HEK293T (cell line): Measurements from ENCODE around the gene ARMC3.

Experiments
- CTCF ChIA-PET: fragments of 350-600 bp; formaldehyde crosslinking; extraction: SDS; loops from one replicate; lab custom pipeline; 2021; ENCODE audit warnings: antibody characterized with exemption, inconsistent platforms; lab: Yijun Ruan, JAX
- POLR2A ChIA-PET: fragments of 350-600 bp; formaldehyde crosslinking; extraction: SDS; loops from one replicate; lab custom pipeline; 2020; ENCODE audit warnings: antibody characterized with exemption, inconsistent platforms; lab: Yijun Ruan, JAX
- DNase-seq: peaks from one replicate; pipeline ENCODE4 v3.0.0; 2012; ENCODE audit warnings: mixed read lengths; ENCODE audit errors: extremely low spot score
- ARNT ChIP-seq: fragments of 450-650 bp; IDR thresholded peaks from 2 replicates; pipeline ENCODE4 v1.6.1; 2017; ENCODE audit warnings: mild to moderate bottlenecking
- BHLHE40 ChIP-seq: fragments of 450-650 bp; IDR thresholded peaks from 2 replicates; pipeline ENCODE4 v1.6.1; 2016; ENCODE audit warnings: mild to moderate bottlenecking, moderate library complexity, borderline replicate concordance
- CTBP1 ChIP-seq: fragments of 450-650 bp; IDR thresholded peaks from 2 replicates; pipeline ENCODE4 v1.6.1; 2016; ENCODE audit warnings: borderline replicate concordance
- ELF4 ChIP-seq: fragments of 450-650 bp; IDR thresholded peaks from 2 replicates; pipeline ENCODE4 v1.6.1; 2017; ENCODE audit warnings: antibody characterized with exemption
- FOXA1 ChIP-seq: fragments of 450-650 bp; IDR thresholded peaks from 2 replicates; pipeline ENCODE4 v1.6.1; 2016; ENCODE audit warnings: mild to moderate bottlenecking
- FOXK2 ChIP-seq: fragments of 450-650 bp; IDR thresholded peaks from 2 replicates; pipeline ENCODE4 v1.6.1; 2016; ENCODE audit warnings: mild to moderate bottlenecking
- FOXM1 ChIP-seq: fragments of 450-650 bp; IDR thresholded peaks from 2 replicates; pipeline ENCODE4 v1.6.1; 2017; ENCODE audit warnings: mild to moderate bottlenecking, borderline replicate concordance
- HDGF ChIP-seq: fragments of 450-650 bp; IDR thresholded peaks from 2 replicates; pipeline ENCODE4 v1.6.1; 2017; ENCODE audit warnings: antibody characterized with exemption, borderline replicate concordance
- L3MBTL2 ChIP-seq: fragments of 450-650 bp; conservative IDR thresholded peaks from 2 replicates; pipeline ENCODE4 v1.6.1; 2016; ENCODE audit warnings: mild to moderate bottlenecking
- LEF1 ChIP-seq: fragments of 450-650 bp; IDR thresholded peaks from 2 replicates; pipeline ENCODE4 v1.6.1; 2017; ENCODE audit warnings: mild to moderate bottlenecking, borderline replicate concordance
- NFRKB ChIP-seq: fragments of 450-650 bp; IDR thresholded peaks from 2 replicates; pipeline ENCODE4 v1.6.1; 2016; ENCODE audit warnings: mild to moderate bottlenecking, moderate library complexity
- PKNOX1 ChIP-seq: fragments of 450-650 bp; IDR thresholded peaks from 2 replicates; pipeline ENCODE4 v1.6.1; 2016
- SP1 ChIP-seq: fragments of 450-650 bp; IDR thresholded peaks from 2 replicates; pipeline ENCODE4 v1.6.1; 2017
- SUZ12 ChIP-seq: fragments of 450-650 bp; IDR thresholded peaks from 2 replicates; pipeline ENCODE4 v1.6.1; 2016; ENCODE audit warnings: mild to moderate bottlenecking
- TARDBP ChIP-seq: fragments of 450-650 bp; IDR thresholded peaks from 2 replicates; pipeline ENCODE4 v1.6.1; 2016
- ZNF384 ChIP-seq: fragments of 450-650 bp; IDR thresholded peaks from 2 replicates; pipeline ENCODE4 v1.6.1; 2016

Gene ARMC3

GRCh38 chr10:22993314-22993713 is 65.5 kb downstream of the ARMC3 start:
- POLR2A ChIA-PET: no interaction called here
- CTCF ChIA-PET: interaction anchor here (0.6 kb wide), 1 partner anchor 313 kb away, joined by 9 read pairs; no protein-coding TSS in a partner anchor
- DNase-seq: no peak
- TF ChIP-seq SUZ12 (no peak), FOXM1 (no peak), NFRKB (no peak), LEF1 (no peak), FOXA1 (no peak), L3MBTL2 (no peak), TARDBP (no peak), ELF4 (no peak), CTBP1 (no peak), ZNF384 (no peak), FOXK2 (no peak)

GRCh38 chr10:22997096-22997495 is 69.2 kb downstream of the ARMC3 start:
- TF ChIP-seq SUZ12: no peak
- TF ChIP-seq HDGF: no peak
- no peak for TF ChIP-seq ELF4
- no peak for TF ChIP-seq ZNF384
- no peak for TF ChIP-seq FOXM1
- TF ChIP-seq PKNOX1: no peak
- TF ChIP-seq L3MBTL2: no peak
- TF ChIP-seq CTBP1: no peak
- no peak for TF ChIP-seq FOXK2
- TF ChIP-seq ARNT: no peak
- no peak for TF ChIP-seq TARDBP
- TF ChIP-seq NFRKB: no peak
- TF ChIP-seq SP1: no peak
- TF ChIP-seq FOXA1: no peak
- no peak for TF ChIP-seq LEF1
- no peak for TF ChIP-seq BHLHE40
- POLR2A ChIA-PET: no interaction called here
- CTCF ChIA-PET: no interaction called here
- DNase-seq: peak; percentile 15

GRCh38 chr10:22998091-22998490 is 70.2 kb downstream of the ARMC3 start:
- ChIA-PET CTCF (no interaction called here), POLR2A (no interaction called here)
- no peak for DNase-seq
- TF ChIP-seq BHLHE40 (no peak), FOXA1 (no peak), NFRKB (no peak)

GRCh38 chr10:22999942-23000341 is 72.1 kb downstream of the ARMC3 start:
- TF ChIP-seq BHLHE40 (no peak), FOXM1 (no peak), FOXA1 (no peak), ARNT (no peak), TARDBP (no peak), SP1 (no peak), ZNF384 (no peak), SUZ12 (no peak), CTBP1 (no peak), L3MBTL2 (no peak), LEF1 (no peak), PKNOX1 (no peak), NFRKB (no peak), FOXK2 (no peak), HDGF (no peak)
- ChIA-PET POLR2A (no interaction called here), CTCF (interaction anchor here (0.6 kb wide), 1 partner anchor 131 kb away, joined by 3 read pairs; no protein-coding TSS in a partner anchor)
- no peak for DNase-seq

- TF ChIP-seq ELF4 (no peak), ARNT (no peak), L3MBTL2 (no peak)
- DNase-seq: no peak
- ChIA-PET POLR2A (no interaction called here), CTCF (no interaction called here)
These were observed 74.2 kb downstream of the ARMC3 start for GRCh38 chr10:23001901-23002516.

- ChIA-PET POLR2A (no interaction called here), CTCF (interaction anchor here (0.6 kb wide), 1 partner anchor 53 kb away, joined by 3 read pairs; no protein-coding TSS in a partner anchor)
- TF ChIP-seq SP1: no peak
- TF ChIP-seq SUZ12: no peak
- TF ChIP-seq CTBP1: no peak
- TF ChIP-seq ZNF384: no peak
- no peak for TF ChIP-seq HDGF
- TF ChIP-seq NFRKB: no peak
- TF ChIP-seq L3MBTL2: no peak
- no peak for TF ChIP-seq PKNOX1
- no peak for TF ChIP-seq TARDBP
- TF ChIP-seq FOXM1: no peak
- no peak for TF ChIP-seq FOXA1
- TF ChIP-seq ELF4: no peak
- TF ChIP-seq FOXK2: no peak
- no peak for DNase-seq
These were observed 77.3 kb downstream of the ARMC3 start for GRCh38 chr10:23005150-23005549.
